GM23248 (cell line): ENCODE data around the gene PLEKHH1. TPM values are rescaled to one million over a fixed set of nuclear protein-coding genes. Genes with fewer than 3 reads are reported as not detected.
A peak's percentile ranks its signal among the peaks of the same experiment; 100 is the strongest.

Experiments
- DNase-seq: peaks from one replicate; pipeline ENCODE4 v3.0.0-alpha.2; 2015
- H2AFZ ChIP-seq: fragments of 200-600 bp; sonication (generic); 2 replicates; pipeline ENCODE4 v1.6.1; 2016; ENCODE audit warnings: antibody characterized with exemption
- H3F3A ChIP-seq: fragments of 200-600 bp; sonication (generic); 2 replicates; pipeline ENCODE4 v1.6.1; 2016; ENCODE audit warnings: mild to moderate bottlenecking, antibody characterized with exemption, mixed run types; ENCODE audit not compliant: insufficient read depth
- H3K27ac ChIP-seq: fragments of 200-600 bp; sonication (generic); 2 replicates; pipeline ENCODE4 v1.5.1; 2016; ENCODE audit warnings: mild to moderate bottlenecking
- H3K27me3 ChIP-seq: fragments of 200-600 bp; sonication (generic); replicated peaks from 2 replicates; pipeline ENCODE4 v1.6.1; 2016; ENCODE audit warnings: mild to moderate bottlenecking; ENCODE audit not compliant: insufficient read depth
- H3K36me3 ChIP-seq: fragments of 200-600 bp; sonication (generic); 2 replicates; pipeline ENCODE4 v1.6.1; 2016; ENCODE audit warnings: low read depth, mild to moderate bottlenecking
- H3K4me1 ChIP-seq: fragments of 200-600 bp; sonication (generic); 2 replicates; pipeline ENCODE4 v1.6.1; 2016; ENCODE audit warnings: mild to moderate bottlenecking; ENCODE audit not compliant: insufficient read depth
- H3K4me2 ChIP-seq: fragments of 200-600 bp; sonication (generic); one replicate; pipeline ENCODE4 v1.6.1; 2016; ENCODE audit warnings: mild to moderate bottlenecking; ENCODE audit not compliant: unreplicated experiment
- H3K4me3 ChIP-seq: fragments of 200-600 bp; sonication (generic); 2 replicates; pipeline ENCODE4 v1.5.1; 2016; ENCODE audit warnings: mild to moderate bottlenecking
- H3K79me2 ChIP-seq: fragments of 200-600 bp; sonication (generic); 2 replicates; pipeline ENCODE4 v1.6.1; 2016; ENCODE audit warnings: mild to moderate bottlenecking; ENCODE audit not compliant: insufficient read depth
- H3K9ac ChIP-seq: fragments of 200-600 bp; sonication (generic); 2 replicates; pipeline ENCODE4 v1.6.1; 2016; ENCODE audit warnings: mild to moderate bottlenecking
- H3K9me2 ChIP-seq: fragments of 200-600 bp; sonication (generic); 2 replicates; pipeline ENCODE4 v1.6.1; 2016; ENCODE audit warnings: mixed run types, mild to moderate bottlenecking, moderate library complexity; ENCODE audit not compliant: insufficient read depth
- H3K9me3 ChIP-seq: fragments of 200-600 bp; sonication (generic); one replicate; pipeline ENCODE4 v1.6.1; 2017; ENCODE audit warnings: low read depth
- H4K20me1 ChIP-seq: fragments of 200-600 bp; sonication (generic); 2 replicates; pipeline ENCODE4 v1.6.0; 2016; ENCODE audit not compliant: insufficient read depth
- EZH2 ChIP-seq: fragments of 200-600 bp; sonication (generic); IDR thresholded peaks from 2 replicates; pipeline ENCODE4 v1.6.1; 2018; ENCODE audit warnings: antibody characterized with exemption, mild to moderate bottlenecking; ENCODE audit not compliant: insufficient read depth, poor library complexity, severe bottlenecking
- EZH2phosphoT487 ChIP-seq: fragments of 200-600 bp; sonication (generic); IDR thresholded peaks from 2 replicates; pipeline ENCODE4 v1.6.1; 2018; ENCODE audit warnings: antibody characterized with exemption, moderate library complexity, mild to moderate bottlenecking, low read depth; ENCODE audit not compliant: insufficient read depth
- WGBS, 2 experiments: methylation state at CpG; one replicate each; pipeline ENCODE4 v1.1.6; 2015 to 2017; ENCODE audit warnings: low lambda C conversion rate in 2 of 2, low coverage in 1 of 2; ENCODE audit errors: missing lambda C conversion rate in 2 of 2; 5-methylcytosine and 5-hydroxymethylcytosine counted together
- in situ Hi-C: fragments of 300-500 bp; cut with MboI; formaldehyde crosslinking; loops from 2 replicates; pipeline ENCODE4 v1.15.0; 2020
- polyA plus RNA-seq: library from polyadenylated mRNA; unstranded; fragments of >200 nt; fragmentation: Nextera tagmentation; extraction: Ambion mirVana; gene quantifications from 2 replicates; pipeline ENCODE4 v1.2.1, GENCODE V29; 2016
- total RNA-seq: library from RNA; depleted of rRNA; stranded (reverse); fragments of >200 nt; shearing (Covaris generic); gene quantifications from 2 replicates; pipeline ENCODE4 v1.2.3, GENCODE V29; 2014; rRNA removed

The PLEKHH1 gene
- total RNA-seq (under 0.01 TPM in 1 of 2 replicates, not detected in the other), polyA plus RNA-seq (0.13 TPM in 1 of 2 replicates, not detected in the other)

DNA sequence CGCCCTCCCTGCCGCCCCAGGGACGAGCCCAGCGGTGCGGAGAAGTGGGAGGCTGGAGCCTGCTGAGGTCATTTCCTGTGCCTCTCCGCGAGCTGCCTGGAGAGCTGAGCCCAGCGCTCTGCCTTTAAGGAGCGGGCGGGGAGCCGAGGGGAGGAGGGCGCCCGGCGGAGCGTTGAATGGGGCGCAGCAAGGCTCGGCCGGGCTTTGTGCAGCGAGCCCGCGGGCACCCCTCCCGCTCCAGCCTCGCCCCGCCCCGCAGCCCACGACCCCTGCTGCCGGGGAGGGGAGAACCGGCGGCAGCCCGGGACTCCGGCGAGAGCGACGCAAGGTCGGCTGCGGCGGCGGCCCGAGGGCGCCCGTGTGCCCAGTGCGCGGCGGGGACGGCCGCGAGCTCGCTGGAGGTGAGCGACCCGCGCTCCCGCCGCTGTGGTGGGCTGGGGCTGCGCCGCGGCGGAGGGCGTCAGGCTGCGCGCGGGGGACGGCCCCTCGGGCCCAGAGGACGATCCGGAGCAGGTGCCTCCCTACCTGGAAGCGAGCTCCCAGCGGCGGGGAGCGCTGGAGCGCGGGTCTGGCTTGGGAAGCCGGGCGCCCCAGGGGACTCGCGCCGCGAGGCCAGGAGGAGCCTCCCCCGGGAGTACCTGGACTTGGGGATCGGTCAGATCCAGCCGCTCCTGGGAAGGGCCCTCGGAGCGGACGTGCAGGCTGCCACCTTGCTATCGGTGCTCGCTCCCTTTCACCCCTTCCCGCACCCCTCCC, at the start of gene PLEKHH1:
Gene PLEKHH1, plus strand, starts transcription at position 293 of the 756 bp plus-strand sequence. CDS start 8,578 bp downstream, outside the sequence.
- no peaks in the 10 kb centered on the region for H3K9me2 ChIP-seq
- peak within 1 kb of the TSS; percentile 95 for H2AFZ ChIP-seq
- no peaks in the 10 kb centered on the region for H3F3A ChIP-seq
- no peaks in the 10 kb centered on the region for H3K36me3 ChIP-seq
- no peaks in the 10 kb centered on the region for H3K9me3 ChIP-seq
- no peak for TF ChIP-seq EZH2
- TF ChIP-seq EZH2phosphoT487, result no peak
- in situ Hi-C loops, result no loop called here
- H3K9ac ChIP-seq, result peak within 1 kb of the TSS; percentile 57
- H3K27me3 ChIP-seq, result peaks cover 12% of the 10 kb centered on the region
- peak within 1 kb of the TSS; percentile 88 for H3K4me3 ChIP-seq
- no peaks in the 10 kb centered on the region for H4K20me1 ChIP-seq
- no peak within 1 kb of the TSS for H3K27ac ChIP-seq
- DNase-seq, result peak; percentile 87
- H3K4me1 ChIP-seq, result no peaks in the 10 kb centered on the region
- WGBS, 2 experiments, result 4 to 6% methylated on average over 38 to 46 of the region's 86 CpGs
- H3K4me2 ChIP-seq, result peak within 1 kb of the TSS; percentile 72
- no peaks in the 10 kb centered on the region for H3K79me2 ChIP-seq

DNA sequence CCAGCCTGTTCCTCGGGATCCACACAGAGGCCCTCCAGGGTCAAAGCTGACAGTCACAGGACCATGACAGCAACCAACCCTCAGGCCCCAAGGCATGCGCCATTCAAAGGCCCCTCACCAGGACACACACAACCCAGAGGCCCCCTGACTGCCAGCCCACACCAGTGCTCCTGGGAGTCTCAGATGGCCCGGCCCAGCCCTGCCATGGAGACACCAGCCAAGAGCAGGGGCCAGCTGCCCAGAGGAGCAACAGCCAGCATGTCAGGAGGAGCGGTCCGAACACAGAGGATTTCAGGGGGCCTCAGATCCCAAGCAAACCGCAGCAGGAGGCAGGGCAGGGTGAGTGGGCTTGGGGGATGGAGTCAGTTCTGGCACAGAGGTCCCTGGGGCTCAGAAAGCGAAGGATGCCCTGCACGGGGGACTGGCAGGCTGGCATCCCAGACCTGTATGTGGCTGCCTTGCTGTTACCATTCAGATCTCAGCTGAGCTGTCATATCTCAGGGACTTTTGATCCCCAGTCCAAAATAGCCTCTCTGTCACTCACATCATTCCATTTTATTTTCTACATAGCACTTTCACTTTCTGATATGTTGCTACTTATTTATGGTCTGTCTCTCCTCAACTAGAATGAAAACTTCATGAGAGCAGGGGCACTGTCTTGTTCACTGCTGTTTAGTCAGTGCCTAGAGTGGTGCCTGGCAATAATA, 49.4 kb upstream of the PLEKHH1 start:
- H3K4me2 ChIP-seq, result no peak overlapping the region
- in situ Hi-C loops, result no loop called here
- 84 to 86% methylated on average over 8 of the region's 8 CpGs for WGBS, 2 experiments
- no peaks in the 10 kb centered on the region for H3F3A ChIP-seq
- no peak overlapping the region for H3K9ac ChIP-seq
- no peak overlapping the region for H2AFZ ChIP-seq
- H3K4me3 ChIP-seq, result no peak overlapping the region
- DNase-seq, result no peak
- no peaks in the 10 kb centered on the region for H3K9me3 ChIP-seq
- H3K27ac ChIP-seq, result no peak overlapping the region
- H3K4me1 ChIP-seq, result no peaks in the 10 kb centered on the region
- H4K20me1 ChIP-seq, result no peaks in the 10 kb centered on the region
- TF ChIP-seq EZH2phosphoT487 (no peak), EZH2 (no peak)
- H3K27me3 ChIP-seq, result no peaks in the 10 kb centered on the region
- no peaks in the 10 kb centered on the region for H3K9me2 ChIP-seq
- H3K36me3 ChIP-seq, result no peaks in the 10 kb centered on the region
- no peaks in the 10 kb centered on the region for H3K79me2 ChIP-seq

DNA sequence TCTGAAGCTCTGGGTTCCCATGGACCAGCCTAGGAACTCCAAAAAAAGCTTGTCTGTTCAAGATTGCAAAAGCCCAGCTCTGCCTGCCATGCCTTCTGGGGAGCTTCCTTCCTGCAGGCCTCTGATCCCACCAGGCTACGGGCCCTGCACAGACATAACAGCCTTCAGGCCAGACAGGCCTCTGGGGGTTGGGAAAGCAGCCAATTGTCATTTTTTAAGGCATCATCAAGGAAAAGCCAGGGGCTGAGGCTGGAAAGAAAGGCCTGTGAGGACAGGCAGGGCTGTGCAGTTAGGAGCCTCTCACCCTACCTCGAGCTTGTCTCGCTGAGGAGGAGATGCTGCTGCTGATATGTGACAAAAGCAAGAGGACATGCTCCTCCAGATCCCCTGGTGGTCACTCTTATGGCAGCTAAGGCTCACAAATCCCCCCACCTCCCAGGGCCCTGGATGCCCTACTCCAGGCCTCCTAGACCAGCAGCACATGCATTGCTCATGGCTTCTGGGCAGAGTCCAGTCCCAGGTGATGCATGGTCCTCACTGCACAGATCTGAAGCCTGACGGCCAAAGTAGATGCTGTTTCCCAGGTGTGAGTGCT, 47.5 kb upstream of the PLEKHH1 start:
- Histone ChIP-seq H3K4me2 (no peak overlapping the region), H3K9me3 (no peaks in the 10 kb centered on the region), H3K36me3 (no peaks in the 10 kb centered on the region), H3K9ac (no peak overlapping the region), H3K27ac (no peak overlapping the region), H3K4me1 (no peaks in the 10 kb centered on the region), H3K79me2 (no peaks in the 10 kb centered on the region), H3K4me3 (no peak overlapping the region), H3K9me2 (no peaks in the 10 kb centered on the region), H2AFZ (no peak overlapping the region), H3K27me3 (no peaks in the 10 kb centered on the region), H3F3A (no peaks in the 10 kb centered on the region), H4K20me1 (no peaks in the 10 kb centered on the region)
- TF ChIP-seq EZH2 (no peak), EZH2phosphoT487 (no peak)
- WGBS, 2 experiments, result 89 to 90% methylated on average over 4 of the region's 4 CpGs
- in situ Hi-C loops, result no loop called here
- no peak for DNase-seq

DNA sequence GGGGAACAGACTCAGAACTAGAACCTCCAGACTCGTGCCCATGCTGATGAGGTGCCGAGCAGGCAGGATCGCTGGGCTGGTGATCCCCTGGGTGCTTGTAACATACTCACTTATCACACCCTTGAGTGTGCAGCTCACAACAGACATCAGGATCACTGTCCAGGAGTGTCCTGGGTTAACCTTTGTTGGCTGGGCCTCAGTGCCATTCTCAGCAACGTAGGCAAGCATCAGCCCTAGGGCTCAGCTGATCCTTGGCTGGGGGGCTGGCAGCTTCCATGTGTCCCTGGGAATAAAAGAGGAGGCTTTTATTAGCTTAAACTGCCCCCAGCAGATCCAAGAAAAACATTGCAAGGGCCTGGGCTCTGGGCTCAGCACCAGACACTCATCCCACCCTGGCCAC, 46.2 kb upstream of the PLEKHH1 start:
- no peaks in the 10 kb centered on the region for H3K27me3 ChIP-seq
- no peak for DNase-seq
- no peaks in the 10 kb centered on the region for H3K79me2 ChIP-seq
- H3K4me1 ChIP-seq, result no peaks in the 10 kb centered on the region
- no peaks in the 10 kb centered on the region for H3K9me3 ChIP-seq
- H3K36me3 ChIP-seq, result no peaks in the 10 kb centered on the region
- H3K4me2 ChIP-seq, result no peak overlapping the region
- no peak overlapping the region for H3K27ac ChIP-seq
- H4K20me1 ChIP-seq, result no peaks in the 10 kb centered on the region
- TF ChIP-seq EZH2 (no peak), EZH2phosphoT487 (no peak)
- H3K4me3 ChIP-seq, result no peak overlapping the region
- WGBS, 2 experiments, result 67 to 75% methylated on average over 4 of the region's 4 CpGs
- no peak overlapping the region for H2AFZ ChIP-seq
- no peaks in the 10 kb centered on the region for H3F3A ChIP-seq
- H3K9ac ChIP-seq, result no peak overlapping the region
- in situ Hi-C loops, result no loop called here
- no peaks in the 10 kb centered on the region for H3K9me2 ChIP-seq
